Measurements from ENCODE around the gene PHF21B.

The PHF21B gene

DNA sequence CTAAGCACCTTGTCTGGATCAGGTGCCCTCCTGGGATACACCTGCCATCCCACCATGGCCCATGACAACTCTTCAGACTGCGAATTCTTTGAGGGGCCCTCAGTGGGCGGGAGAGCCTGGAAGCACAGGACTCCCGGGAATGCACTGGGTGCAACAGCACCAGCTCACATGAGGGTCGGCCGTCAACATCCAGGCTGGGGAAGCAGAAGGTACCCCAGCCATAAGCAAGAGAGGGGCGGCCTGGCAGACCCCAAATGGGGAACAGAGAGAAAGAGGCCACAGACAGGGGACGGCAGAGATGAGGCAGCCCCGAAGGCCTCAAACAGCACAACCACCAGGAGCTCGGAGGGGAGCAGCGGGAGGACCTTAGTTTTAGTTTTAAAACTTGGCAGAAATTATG lies 94.4 kb downstream of the PHF21B start:
- H3K9me3 Mint-ChIP-seq, result peaks cover 17% of the 10 kb centered on the region
- H3K36me3 Mint-ChIP-seq (ENCODE audit: low read depth), result peaks cover 50% of the 10 kb centered on the region
- no peak overlapping the region for H3K27ac Mint-ChIP-seq
- no peaks in the 10 kb centered on the region for H3K4me1 Mint-ChIP-seq
- no peak overlapping the region for H3K4me3 Mint-ChIP-seq
- H3K27me3 Mint-ChIP-seq (ENCODE audit: low read depth), result no peaks in the 10 kb centered on the region
- TF ChIP-seq, protein P1, sequence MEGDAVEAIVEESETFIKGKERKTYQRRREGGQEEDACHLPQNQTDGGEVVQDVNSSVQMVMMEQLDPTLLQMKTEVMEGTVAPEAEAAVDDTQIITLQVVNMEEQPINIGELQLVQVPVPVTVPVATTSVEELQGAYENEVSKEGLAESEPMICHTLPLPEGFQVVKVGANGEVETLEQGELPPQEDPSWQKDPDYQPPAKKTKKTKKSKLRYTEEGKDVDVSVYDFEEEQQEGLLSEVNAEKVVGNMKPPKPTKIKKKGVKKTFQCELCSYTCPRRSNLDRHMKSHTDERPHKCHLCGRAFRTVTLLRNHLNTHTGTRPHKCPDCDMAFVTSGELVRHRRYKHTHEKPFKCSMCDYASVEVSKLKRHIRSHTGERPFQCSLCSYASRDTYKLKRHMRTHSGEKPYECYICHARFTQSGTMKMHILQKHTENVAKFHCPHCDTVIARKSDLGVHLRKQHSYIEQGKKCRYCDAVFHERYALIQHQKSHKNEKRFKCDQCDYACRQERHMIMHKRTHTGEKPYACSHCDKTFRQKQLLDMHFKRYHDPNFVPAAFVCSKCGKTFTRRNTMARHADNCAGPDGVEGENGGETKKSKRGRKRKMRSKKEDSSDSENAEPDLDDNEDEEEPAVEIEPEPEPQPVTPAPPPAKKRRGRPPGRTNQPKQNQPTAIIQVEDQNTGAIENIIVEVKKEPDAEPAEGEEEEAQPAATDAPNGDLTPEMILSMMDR (IDR thresholded peaks at IDR 0.05; ENCODE audit: unreplicated experiment in 3 of 3), result no peak

DNA sequence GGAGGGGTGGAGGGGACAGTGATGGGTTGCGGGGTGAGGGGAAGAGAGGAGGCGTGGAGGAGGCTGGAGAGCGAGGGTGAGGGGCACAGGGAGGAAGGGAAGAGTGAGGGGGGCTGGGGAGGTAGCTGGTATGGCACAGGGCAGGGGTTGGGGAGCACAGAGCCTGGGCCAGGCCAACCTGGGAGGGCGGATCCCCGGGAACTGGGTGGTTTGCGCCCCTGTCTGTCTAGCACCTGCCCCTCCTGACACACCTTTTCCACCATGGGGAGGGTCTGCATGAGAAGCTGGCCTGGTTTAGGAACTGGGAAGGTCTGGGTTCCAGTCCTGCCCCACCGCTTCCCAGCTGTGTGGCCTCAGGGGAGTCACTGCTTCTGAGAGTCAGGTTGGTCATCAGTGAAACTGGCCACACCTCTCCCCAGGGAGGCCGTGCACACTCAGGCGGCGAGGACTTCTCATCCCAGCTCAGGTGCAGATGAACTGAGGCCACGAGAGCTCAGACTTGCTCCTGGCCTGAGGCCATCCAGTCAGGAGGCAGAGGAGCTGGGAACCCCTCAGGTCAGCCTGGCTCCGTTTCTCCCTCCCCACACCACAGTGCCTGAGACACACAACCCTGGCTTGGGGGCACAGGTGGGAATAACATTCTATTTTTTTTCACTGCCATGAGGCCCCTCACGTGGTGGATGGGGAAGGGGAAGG lies 95.6 kb downstream of the PHF21B start:
- Mint-ChIP-seq H3K4me3 (no peak overlapping the region), H3K9me3 (peaks cover 18% of the 10 kb centered on the region), H3K36me3 (ENCODE audit: low read depth) (peaks cover 62% of the 10 kb centered on the region), H3K27me3 (ENCODE audit: low read depth) (no peaks in the 10 kb centered on the region), H3K4me1 (no peaks in the 10 kb centered on the region), H3K27ac (no peak overlapping the region)
- TF ChIP-seq, protein P1 (IDR thresholded peaks at IDR 0.05; ENCODE audit: unreplicated experiment in 3 of 3), result no peak

DNA sequence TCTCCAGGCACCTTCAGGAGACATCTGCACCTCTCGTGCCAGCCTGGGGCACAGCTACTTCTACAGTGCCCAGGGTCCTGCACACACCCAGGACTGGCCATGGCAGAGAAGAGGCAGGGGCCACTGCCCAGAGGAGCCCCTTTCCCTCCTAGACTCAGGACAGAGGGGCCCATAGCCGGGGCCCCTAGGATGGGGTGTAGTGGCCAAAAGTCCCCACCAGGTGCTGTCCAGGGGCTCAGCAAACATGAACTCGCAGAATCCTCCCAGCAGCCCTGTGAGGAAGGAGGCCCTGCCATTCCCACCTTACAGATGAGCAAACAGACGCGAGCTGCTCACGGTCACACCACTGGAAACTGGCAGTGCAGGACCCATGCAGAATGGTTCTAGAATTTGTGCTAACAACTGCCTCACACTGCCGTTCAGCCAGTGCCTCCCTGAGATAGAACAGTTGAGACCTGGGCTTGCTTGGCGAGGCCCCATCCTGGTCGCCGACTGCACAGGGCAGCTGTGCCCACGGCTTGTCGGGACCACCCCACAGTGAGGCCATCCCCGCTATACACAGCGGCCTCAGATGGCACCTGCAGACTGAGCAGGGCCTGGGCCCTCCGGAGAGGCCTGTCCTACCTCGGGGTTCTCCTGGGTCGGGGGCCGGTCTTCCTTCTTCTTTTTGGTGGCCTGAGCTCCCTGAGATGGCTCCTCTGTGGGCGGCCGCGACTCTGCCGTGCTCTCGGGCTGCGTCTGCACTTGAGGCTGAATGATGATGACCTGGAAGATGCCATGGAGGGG lies 96.4 kb downstream of the PHF21B start:
- peaks cover 67% of the 10 kb centered on the region for H3K36me3 Mint-ChIP-seq (ENCODE audit: low read depth)
- peaks cover 18% of the 10 kb centered on the region for H3K9me3 Mint-ChIP-seq
- H3K4me1 Mint-ChIP-seq, result no peaks in the 10 kb centered on the region
- no peaks in the 10 kb centered on the region for H3K27me3 Mint-ChIP-seq (ENCODE audit: low read depth)
- TF ChIP-seq, protein P1 (IDR thresholded peaks at IDR 0.05; ENCODE audit: unreplicated experiment in 3 of 3), result no peak
- H3K27ac Mint-ChIP-seq, result no peak overlapping the region
- no peak overlapping the region for H3K4me3 Mint-ChIP-seq

DNA sequence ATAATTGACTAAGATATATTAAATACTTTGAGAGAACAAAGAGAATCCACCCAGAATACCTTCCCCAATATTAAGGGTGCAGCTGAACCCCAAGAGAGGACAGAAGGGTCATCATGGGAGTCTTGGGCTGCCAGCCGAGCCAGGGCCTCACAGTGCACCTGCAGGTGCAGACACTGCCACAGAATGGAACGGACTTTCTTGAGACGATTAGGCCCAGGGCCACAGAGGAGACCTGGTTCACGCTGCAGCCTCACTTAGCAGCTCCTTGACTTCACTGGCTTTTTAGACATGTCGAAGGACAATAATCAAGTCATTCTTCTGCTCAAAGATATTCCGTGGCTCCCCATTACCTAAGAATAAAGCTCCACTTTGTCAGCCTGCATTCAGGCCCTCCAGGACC lies 100.6 kb downstream of the PHF21B start:
- H3K4me1 Mint-ChIP-seq, result no peaks in the 10 kb centered on the region

DNA sequence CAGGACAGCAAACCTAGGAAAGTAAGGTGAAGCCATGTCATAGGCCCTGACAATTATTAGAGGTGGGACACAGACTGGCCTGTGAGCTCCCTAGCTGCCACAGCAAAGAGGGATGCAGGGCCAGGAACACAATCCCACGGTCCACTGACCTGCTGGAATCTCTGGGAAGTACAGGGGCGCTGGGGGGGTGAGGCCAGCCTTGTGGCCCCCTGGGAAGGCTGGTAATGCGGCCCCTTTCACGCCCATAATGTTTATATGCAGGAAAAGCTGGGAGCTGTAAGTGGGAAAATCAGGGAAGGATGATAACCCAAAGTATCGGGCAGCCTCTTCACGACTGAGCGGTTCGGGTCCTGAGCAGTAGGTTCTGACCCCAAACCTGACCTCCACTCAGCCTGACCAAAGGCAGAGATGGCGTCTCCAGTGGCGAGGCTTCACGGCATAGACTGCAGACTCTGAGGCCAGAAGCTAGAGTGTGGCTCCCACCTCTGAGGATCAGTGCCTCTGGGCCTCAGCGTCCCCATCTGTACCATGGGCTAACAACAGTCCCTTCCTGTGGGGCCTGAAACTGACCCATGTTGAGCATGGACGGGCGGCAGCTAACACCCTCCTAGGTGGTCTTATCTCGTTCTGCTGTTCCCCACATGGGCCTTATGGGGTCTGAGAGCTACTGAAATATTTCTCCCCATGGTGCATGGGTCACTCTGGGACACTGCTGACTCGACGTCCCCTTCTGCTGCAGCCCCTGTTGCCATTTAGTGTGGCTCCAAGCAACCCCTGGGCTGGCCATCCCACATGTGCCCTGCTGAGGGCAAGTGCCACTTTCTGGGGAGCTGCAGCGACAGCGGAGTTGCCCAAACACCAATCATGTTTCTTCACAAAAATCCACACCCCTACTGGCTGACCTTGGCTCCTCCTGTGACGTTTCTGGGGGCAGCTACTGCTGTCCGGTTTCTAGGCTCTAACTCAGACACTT lies 101.8 kb downstream of the PHF21B start:
- H3K4me3 Mint-ChIP-seq, result no peak overlapping the region
- peaks cover 89% of the 10 kb centered on the region for H3K36me3 Mint-ChIP-seq (ENCODE audit: low read depth)
- H3K27ac Mint-ChIP-seq, result no peak overlapping the region
- H3K4me1 Mint-ChIP-seq, result no peaks in the 10 kb centered on the region
- peaks cover 30% of the 10 kb centered on the region for H3K9me3 Mint-ChIP-seq
- TF ChIP-seq, protein P1 (IDR thresholded peaks at IDR 0.05; ENCODE audit: unreplicated experiment in 3 of 3), result no peak
- no peaks in the 10 kb centered on the region for H3K27me3 Mint-ChIP-seq (ENCODE audit: low read depth)

More for the DNA sequence above, 100.6 kb downstream of the PHF21B start:
- no peaks in the 10 kb centered on the region for H3K27me3 Mint-ChIP-seq (ENCODE audit: low read depth)
- TF ChIP-seq, protein P1 (IDR thresholded peaks at IDR 0.05; ENCODE audit: unreplicated experiment in 3 of 3), result no peak
- no peak overlapping the region for H3K4me3 Mint-ChIP-seq
- H3K27ac Mint-ChIP-seq, result no peak overlapping the region
- peaks cover 23% of the 10 kb centered on the region for H3K9me3 Mint-ChIP-seq
- peaks cover 86% of the 10 kb centered on the region for H3K36me3 Mint-ChIP-seq (ENCODE audit: low read depth)
